22Rv1 (cell line): ENCODE data around the gene KIAA0825.
A peak's percentile ranks its signal among the peaks of the same experiment; 100 is the strongest.
"Not testable (repeated sequence)": the region's sequence is repeated elsewhere in the genome, so short reads cannot be mapped to it uniquely, and the experiment has no call there.

ENCODE experiments used
- H3K27ac ChIP-seq: fragments of 450-650 bp; 2 replicates; pipeline ENCODE4 v1.5.1; 2017
- ZFX ChIP-seq: fragments of 450-650 bp; IDR thresholded peaks from 2 replicates; pipeline ENCODE4 v1.6.1; 2017; ENCODE audit warnings: antibody characterized with exemption, borderline replicate concordance
- TF ChIP-seq, protein P1 (sequence below): fragments of 450-650 bp; IDR thresholded peaks from 2 replicates; pipeline ENCODE4 v1.5.1; 2017; ENCODE audit warnings: mild to moderate bottlenecking

KIAA0825 gene

DNA sequence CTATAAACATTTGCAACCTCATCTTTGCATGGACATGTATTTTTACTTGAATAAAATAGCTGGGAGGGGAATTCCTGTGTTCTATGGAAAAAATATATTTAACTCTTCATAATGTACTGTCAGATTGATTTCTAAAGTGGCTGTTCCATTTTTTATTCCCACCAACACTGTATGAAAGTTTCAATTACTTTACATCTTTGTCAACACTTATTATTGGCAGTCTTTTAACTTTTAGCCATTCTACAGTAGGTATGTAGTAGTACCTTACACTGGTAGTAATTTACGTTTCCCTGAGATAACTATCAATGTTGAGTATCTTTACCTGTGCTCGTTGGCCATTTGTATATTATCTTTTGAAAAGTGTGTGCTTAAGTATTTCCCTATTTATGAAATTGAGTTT is 429.7 kb downstream of the KIAA0825 start:
- H3K27ac ChIP-seq: no peak overlapping the region
- TF ChIP-seq, protein P1, sequence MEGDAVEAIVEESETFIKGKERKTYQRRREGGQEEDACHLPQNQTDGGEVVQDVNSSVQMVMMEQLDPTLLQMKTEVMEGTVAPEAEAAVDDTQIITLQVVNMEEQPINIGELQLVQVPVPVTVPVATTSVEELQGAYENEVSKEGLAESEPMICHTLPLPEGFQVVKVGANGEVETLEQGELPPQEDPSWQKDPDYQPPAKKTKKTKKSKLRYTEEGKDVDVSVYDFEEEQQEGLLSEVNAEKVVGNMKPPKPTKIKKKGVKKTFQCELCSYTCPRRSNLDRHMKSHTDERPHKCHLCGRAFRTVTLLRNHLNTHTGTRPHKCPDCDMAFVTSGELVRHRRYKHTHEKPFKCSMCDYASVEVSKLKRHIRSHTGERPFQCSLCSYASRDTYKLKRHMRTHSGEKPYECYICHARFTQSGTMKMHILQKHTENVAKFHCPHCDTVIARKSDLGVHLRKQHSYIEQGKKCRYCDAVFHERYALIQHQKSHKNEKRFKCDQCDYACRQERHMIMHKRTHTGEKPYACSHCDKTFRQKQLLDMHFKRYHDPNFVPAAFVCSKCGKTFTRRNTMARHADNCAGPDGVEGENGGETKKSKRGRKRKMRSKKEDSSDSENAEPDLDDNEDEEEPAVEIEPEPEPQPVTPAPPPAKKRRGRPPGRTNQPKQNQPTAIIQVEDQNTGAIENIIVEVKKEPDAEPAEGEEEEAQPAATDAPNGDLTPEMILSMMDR: no peak
- no peak for TF ChIP-seq ZFX

DNA sequence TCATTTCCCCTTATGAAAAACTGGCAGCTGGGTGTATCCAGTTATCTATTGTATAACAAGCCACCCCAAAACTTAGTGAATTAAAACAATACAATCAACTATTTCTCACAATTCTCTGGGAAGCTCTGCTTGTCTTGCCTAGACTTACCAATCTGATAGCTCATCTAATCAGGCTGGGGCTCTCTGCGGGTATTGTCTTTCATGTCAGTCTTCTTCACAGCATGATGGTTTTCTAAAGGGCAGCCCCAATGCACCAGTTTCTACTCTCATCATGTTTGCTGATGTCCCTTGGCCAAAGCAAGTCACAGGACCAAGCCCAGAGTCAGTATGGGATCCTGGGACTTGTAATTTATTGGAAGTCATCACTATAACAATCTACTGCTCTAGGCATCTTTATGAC is 433.5 kb downstream of the KIAA0825 start:
- no peak overlapping the region for H3K27ac ChIP-seq
- no peak for TF ChIP-seq ZFX
- TF ChIP-seq, protein P1: no peak

DNA sequence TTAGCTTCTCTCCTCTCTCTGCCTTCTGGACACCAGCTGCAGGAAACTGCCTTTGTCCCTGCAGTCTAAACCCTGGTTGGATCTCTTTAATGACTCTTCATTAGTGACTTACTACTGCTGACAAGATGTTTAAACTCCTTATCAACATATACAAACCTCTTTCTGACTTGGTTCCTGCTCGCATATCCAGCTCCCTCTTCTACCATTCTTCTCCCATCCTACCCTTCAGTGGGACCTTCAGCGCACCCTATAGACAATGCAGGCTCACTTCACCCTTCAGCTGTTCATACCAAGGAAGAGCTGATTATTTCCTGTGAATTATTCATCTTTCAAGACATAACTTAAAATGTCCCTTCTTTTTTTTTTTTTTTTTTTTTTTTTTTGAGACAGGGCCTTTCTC is 436.5 kb downstream of the KIAA0825 start:
- TF ChIP-seq ZFX: no peak
- TF ChIP-seq, protein P1: peak; percentile 40
- H3K27ac ChIP-seq: no peak overlapping the region

DNA sequence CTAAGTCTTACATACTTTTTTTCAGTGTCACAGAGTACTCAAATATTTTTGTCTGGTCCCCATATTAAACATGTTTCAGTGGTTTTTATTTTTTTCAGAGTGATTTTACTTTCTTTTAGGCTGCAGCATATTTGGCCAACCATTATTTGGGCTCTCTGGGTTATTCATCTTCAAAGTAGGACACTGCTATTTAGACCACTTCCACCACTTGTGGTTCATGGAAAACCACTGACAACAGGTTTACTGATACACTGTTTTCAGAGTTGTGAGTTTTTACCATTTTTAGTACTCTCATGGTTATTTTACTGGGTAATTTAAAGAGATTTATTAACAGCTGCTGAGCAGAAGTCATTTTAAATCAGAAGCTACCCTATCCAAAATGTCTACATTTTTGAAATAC is 437.6 kb downstream of the KIAA0825 start:
- no peak overlapping the region for H3K27ac ChIP-seq
- TF ChIP-seq, protein P1: no peak
- TF ChIP-seq ZFX: no peak

- no peak for TF ChIP-seq ZFX
- TF ChIP-seq, protein P1: no peak
- H3K27ac ChIP-seq: no peak overlapping the region
These were observed 442.5 kb downstream of the KIAA0825 start for GRCh38 chr5:94175912-94176311.

GRCh38 chr5:94174748-94175411 is 443.5 kb downstream of the KIAA0825 start:
- H3K27ac ChIP-seq: no peak overlapping the region
- TF ChIP-seq, protein P1: no peak
- no peak for TF ChIP-seq ZFX

- H3K27ac ChIP-seq: no peak overlapping the region
- TF ChIP-seq, protein P1: no peak
- no peak for TF ChIP-seq ZFX
These were observed 445.3 kb downstream of the KIAA0825 start for GRCh38 chr5:94173100-94173499.

- not testable (repeated sequence) for H3K27ac ChIP-seq
These were observed 447.3 kb downstream of the KIAA0825 start for GRCh38 chr5:94171070-94171469.

GRCh38 chr5:94170158-94170557 is 448.2 kb downstream of the KIAA0825 start:
- not testable (repeated sequence) for H3K27ac ChIP-seq
